ENCODE results near the gene GSE1. TPM values are rescaled to one million over a fixed set of nuclear protein-coding genes. Genes with fewer than 3 reads are reported as not detected.
A peak's percentile ranks its signal among the peaks of the same experiment; 100 is the strongest.

The GSE1 gene
- total and polyA plus RNA-seq, 9 donors = 32.9 to 212 (median 91.4) TPM

DNA sequence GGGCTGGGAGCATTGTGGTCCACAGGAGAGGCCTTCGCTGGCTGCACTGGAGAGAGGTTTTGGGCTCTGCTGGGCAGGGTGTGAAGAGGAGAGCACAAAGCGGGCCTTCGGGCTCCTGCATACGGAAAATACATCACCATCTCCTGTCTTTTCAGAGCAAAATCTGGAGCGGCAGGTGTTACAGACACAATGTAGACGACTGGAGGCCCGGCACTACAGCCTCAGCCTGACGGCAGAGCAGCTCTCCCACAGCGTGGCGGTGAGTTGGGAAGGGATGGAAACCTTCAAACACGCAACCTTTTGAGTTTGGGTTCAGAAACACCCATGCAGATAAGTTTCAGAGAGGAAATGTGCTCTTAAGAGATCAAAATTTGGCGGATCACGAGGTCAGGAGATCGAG, 57.7 kb downstream of the GSE1 start:
- H3K4me1 ChIP-seq (ENCODE audit: insufficient read depth) = peaks cover 6% of the 10 kb centered on the region
- 93 to 97% (median 95%) methylated on average over 14 of the region's 14 CpGs for WGBS, 3 donors
- DNase-seq = peak in 2 of 5 donors; percentile 12 to 30

GRCh38 chr16:85673529-85674417, 60.7 kb downstream of the GSE1 start:
- Histone ChIP-seq H3K4me3 (no peak overlapping the region), H3K36me3 (no peaks in the 10 kb centered on the region), H3K4me1 (ENCODE audit: insufficient read depth) (peaks cover 6% of the 10 kb centered on the region), H3K27ac (peak overlapping the region in 1 of 2 donors; percentile 28), H3K9me3 (no peaks in the 10 kb centered on the region), H3K27me3 (no peaks in the 10 kb centered on the region)
- peak; percentile 61 to 85 (median 73) for DNase-seq
- 27 to 36% (median 28%) methylated on average over 19 of the region's 19 CpGs for WGBS, 3 donors
- TF ChIP-seq POLR2A (IDR thresholded peaks at IDR 0.05) = no peak
- TF ChIP-seq EP300 (IDR thresholded peaks at IDR 0.05) = no peak
- no peak for TF ChIP-seq CTCF (IDR thresholded peaks at IDR 0.05)
- intact Hi-C loops (cut with DNase I) = no loop called here

More for the DNA sequence above, 57.7 kb downstream of the GSE1 start:
- Histone ChIP-seq H3K27me3 (no peaks in the 10 kb centered on the region), H3K27ac (no peak overlapping the region), H3K4me3 (no peak overlapping the region), H3K9me3 (no peaks in the 10 kb centered on the region), H3K36me3 (no peaks in the 10 kb centered on the region)
- TF ChIP-seq POLR2A (IDR thresholded peaks at IDR 0.05) = no peak
- no peak for TF ChIP-seq CTCF (IDR thresholded peaks at IDR 0.05)
- TF ChIP-seq EP300 (IDR thresholded peaks at IDR 0.05) = no peak
- intact Hi-C loops (cut with DNase I) = no loop called here

- H3K27me3 ChIP-seq = no peaks in the 10 kb centered on the region
- TF ChIP-seq CTCF (IDR thresholded peaks at IDR 0.05) = no peak
- TF ChIP-seq EP300 (IDR thresholded peaks at IDR 0.05) = no peak
- H3K9me3 ChIP-seq = no peaks in the 10 kb centered on the region
- no peaks in the 10 kb centered on the region for H3K36me3 ChIP-seq
- peak overlapping the region in 1 of 2 donors; percentile 28 for H3K27ac ChIP-seq
- intact Hi-C loops (cut with DNase I) = no loop called here
- no peak overlapping the region for H3K4me3 ChIP-seq
- DNase-seq = no peak
- 25 to 42% (median 29%) methylated on average over 4 of the region's 4 CpGs for WGBS, 3 donors
- peaks cover 6% of the 10 kb centered on the region for H3K4me1 ChIP-seq (ENCODE audit: insufficient read depth)
Observed at GRCh38 chr16:85674418-85674755, 61.3 kb downstream of the GSE1 start.

DNA sequence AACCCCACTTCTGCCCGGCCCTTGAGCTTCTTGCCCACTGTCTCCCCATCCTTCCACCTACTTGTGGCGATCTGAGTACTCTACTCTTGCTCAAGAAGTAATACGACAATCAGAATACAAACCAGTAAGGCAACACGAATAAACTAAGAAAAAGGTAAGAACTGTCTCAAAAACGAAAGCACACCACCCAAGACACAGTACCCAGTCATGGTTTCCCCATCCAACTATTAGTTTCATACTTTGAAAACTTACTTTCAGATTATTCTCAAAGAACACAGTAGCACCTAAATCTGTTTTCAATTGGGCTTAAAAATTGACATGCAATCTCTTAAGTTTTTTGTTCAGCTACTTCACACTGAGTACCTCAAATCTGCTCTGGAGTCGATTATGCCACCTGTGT, 61.7 kb downstream of the GSE1 start:
- 82 to 90% (median 87%) methylated on average over 6 of the region's 6 CpGs for WGBS, 3 donors
- Histone ChIP-seq H3K36me3 (no peaks in the 10 kb centered on the region), H3K27ac (peak overlapping the region in 1 of 2 donors; percentile 28), H3K9me3 (no peaks in the 10 kb centered on the region), H3K4me1 (ENCODE audit: insufficient read depth) (peaks cover 6% of the 10 kb centered on the region), H3K4me3 (no peak overlapping the region), H3K27me3 (no peaks in the 10 kb centered on the region)
- intact Hi-C loops (cut with DNase I) = no loop called here
- DNase-seq = peak in 1 of 5 donors; percentile 2
- TF ChIP-seq EP300 (IDR thresholded peaks at IDR 0.05) (no peak), POLR2A (IDR thresholded peaks at IDR 0.05) (no peak), CTCF (IDR thresholded peaks at IDR 0.05) (no peak)
